HTERT RPE-1 (cell line): Measurements from ENCODE around the gene TSPAN3.

Experiments used
- in situ Hi-C: fragments of 300-500 bp; cut with MboI; formaldehyde crosslinking; loops from 4 replicates; pipeline ENCODE4 v1.14.3; 2020; ENCODE audit warnings: low sequenced_read_pairs

TSPAN3 gene

DNA sequence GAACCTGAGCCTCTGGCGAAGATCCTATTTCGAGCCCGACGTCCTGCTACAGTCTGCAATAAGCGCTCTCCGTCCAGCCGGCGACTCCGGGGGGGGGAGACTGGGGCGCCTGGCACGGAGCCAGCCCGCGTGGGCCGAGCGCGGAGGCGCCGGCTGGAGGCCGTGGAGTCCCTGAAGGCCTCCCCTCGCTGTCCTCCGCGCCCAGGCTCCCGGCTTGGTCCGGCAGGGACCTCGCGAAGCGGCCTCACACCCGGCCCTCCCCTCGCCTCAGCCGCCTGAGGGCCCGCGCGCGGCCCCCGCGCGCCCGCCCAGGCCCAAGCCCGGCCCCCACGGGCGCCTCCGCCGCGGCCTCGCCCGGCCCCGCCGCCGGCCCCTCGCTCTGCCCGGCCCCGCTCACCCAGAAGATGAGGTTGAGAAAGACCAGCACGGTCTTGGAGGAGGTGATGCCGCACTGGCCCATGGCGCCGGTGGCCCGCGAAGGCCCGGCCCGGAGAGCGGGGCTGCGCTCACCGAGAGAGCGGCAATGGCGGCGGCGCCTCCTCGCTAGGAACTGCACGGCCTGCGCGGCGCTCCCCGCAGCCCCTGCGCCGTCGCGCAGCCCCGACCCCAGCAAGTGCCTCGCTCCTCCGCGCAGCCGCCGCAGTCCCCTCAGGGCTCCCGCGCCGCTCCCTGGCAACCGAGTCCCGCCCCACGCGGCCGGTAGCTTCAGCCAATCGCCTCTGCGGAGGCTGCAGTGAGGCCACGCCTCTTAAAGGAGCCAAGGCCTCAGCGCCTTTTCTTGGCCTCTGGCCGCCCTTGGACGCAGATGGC is at the start of gene TSPAN3:
Gene TSPAN3, minus strand, starts transcription at position 615 of the 810 bp plus-strand sequence. Its CDS starts 155 bp downstream, at position 460.
- in situ Hi-C loops, result no loop called here

DNA sequence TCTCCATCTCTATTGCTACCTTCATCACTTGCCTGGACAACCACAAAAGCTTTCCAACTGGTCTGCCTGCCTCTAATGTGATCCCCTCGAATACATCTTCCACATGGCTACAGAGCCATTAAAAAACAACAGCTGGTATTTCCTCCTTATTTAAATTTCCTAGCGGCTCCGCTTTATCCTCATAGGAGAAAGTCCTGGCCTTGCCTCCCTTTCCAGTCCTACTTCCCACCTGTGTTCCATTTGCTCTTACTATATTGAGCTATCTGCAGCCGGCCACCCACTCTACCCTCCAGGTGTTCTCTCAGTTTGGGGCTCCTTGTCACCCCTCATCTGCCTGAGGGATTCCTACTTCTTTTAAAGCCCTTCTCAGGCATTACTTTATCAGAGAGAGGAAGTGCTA is 49.7 kb upstream of the TSPAN3 start:
- in situ Hi-C loops, result no loop called here

DNA sequence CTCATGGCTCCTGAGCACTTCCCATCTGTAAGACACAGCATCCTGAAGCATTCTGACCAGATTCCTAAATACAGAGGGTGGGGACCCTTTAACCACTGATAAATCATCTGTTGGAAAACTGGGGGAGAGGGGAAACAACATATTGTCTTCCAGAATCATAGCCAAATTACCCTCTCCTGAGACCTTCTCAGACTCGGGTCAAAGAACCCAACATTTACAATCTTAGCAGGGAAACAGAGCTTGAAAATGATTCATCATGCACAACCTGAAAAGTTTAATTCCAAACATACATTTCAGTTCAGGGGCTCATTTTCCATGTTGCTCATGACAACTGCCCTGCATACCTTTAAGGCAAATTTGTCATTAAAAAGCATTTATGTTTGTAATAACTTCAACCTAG is 48.5 kb upstream of the TSPAN3 start:
- in situ Hi-C loops, result no loop called here

DNA sequence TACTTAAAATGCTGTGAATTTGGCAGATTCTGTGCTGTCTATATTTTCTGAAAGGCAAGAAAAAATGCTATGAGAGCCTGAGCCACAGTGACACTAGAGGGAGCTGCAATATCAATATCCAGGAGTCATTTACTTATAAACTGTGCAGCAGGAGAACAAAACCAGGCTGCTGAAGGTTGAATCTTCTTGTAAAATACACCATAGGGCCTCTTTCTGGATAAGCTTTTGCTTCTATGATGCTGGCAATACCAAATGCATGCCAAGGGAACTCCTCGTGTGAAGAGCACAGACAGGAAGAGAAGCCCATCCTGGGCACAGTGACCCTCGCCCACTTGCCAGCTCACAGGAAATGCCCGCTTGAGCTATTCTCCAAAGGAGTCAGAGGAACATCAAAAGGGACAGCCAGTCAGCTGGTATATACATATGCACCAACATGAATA is 48.0 kb upstream of the TSPAN3 start:
- in situ Hi-C loops, result no loop called here

DNA sequence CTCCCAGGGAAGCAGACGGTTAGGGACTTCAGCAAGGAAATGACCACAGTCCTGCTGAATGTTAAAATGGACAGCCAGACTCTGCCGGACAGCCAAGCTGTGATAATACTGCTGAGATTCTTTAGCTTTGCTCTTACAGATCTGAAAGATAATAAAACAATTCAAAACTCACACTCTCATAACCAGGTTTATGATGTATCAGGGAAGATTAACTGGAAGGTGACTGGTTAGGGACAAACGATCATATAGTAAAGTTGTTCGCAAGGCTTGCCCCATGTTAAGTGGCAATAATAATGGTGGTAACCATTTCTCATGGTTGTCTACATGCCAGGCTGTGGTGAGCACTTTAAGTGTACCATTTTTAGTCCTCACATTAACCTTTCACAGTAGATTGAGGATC is 44.3 kb upstream of the TSPAN3 start:
- in situ Hi-C loops, result no loop called here

DNA sequence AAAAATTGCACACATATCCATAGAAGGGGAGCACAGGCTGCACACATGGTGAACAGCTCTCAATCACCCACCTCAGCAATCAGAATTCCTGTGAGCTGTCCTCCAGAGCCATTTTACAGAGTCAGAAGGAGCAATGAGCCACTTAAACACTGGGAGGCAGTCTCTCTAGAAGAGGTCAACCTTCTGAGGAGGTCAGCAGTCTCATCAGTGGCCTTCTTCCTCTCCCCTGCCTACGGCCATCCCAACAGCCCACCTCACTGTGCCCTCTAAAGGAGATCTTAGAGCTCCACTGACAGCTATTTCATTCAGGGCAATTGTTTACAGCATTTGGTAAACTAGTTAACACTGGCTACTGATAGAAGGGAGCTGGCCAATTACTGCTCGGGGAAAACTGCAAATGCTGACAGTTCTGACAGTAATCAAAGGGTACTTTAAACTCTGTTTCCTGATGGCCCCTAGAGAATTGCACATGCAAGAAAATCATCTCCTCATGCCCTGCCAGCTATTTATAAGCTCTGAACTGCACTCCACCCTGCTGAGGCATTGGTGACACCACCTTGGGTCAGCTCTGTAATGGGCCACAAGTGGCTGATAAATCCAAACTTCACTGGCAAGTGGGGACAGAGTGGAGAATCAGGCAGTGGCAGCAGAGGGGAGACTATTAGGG is 42.1 kb upstream of the TSPAN3 start:
- in situ Hi-C loops, result no loop called here

DNA sequence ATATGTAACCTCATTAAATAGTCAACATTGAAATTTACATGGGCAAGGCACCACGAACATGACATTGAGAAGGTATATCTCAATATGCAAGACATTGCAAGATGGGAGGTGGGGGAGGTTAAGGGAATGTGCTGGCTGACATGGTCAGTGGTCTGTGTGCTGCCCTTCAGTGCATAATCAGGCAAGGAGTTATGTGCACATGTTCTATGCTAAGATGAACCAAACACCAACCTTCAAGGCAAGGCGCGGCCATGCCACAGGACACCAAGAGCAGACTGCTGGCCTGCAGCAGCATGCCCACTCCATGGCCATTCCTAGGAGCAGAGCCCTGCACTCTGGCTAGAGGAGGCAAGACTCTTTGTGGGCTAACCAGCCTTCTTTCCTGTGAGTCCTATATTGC is 40.9 kb upstream of the TSPAN3 start:
- in situ Hi-C loops, result no loop called here

DNA sequence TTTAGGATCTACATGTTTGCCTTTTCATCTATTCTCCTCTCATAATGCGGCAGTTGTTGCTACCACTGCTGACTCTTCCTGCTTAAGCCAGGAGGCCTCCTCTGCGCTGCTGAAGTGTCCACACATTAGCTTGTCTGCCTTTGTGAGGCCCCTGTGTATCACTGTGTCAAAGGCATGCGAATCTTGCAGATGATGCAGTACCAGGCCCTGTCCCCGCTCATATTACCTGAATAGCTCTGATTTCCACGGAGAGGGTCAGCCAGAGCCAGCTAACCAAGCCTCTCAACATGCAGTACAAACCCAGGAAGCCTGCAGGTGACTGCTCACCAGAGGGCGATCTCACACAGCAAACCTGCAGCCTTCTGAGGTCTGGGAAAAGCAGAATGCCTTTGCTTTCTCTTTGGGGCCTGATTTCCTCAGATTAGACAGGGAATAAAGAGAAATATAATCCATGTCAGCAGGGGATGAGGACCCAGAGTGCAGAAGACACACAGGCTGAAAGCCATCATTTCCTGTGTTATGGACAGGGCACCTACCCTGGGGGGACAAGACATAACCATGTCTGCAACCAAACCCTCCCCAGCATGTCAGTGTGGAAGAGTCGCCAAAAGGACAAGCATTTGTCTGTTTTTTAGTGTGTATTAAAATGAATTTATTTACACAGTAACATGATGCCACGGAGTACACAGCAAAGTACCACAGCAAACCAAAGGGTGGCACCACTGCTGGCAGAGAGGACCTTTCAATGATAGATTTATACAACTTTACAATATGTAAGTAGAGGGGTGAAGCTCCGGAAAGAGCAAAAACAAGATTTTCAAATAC is 36.8 kb upstream of the TSPAN3 start:
- in situ Hi-C loops, result no loop called here

DNA sequence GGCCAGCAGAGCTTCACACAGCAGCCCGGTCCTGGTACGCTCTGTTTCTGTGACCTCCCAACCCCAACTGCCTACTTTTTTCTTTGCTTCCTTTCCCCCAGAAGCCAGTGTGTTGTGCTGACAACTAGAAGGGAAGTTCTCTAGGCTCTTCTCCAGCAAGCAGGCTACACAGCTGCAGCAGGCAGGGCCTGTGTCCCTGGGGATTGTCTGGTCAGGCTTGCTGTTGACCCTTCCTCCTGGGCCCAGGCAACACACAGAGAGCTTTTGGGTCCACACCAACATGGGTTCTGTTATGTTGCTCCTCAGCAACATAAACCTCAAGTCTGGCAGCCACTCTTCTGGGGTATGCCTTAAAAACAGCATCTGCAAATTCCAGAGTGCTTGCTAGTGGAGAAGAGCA is 36.2 kb upstream of the TSPAN3 start:
- in situ Hi-C loops, result no loop called here

DNA sequence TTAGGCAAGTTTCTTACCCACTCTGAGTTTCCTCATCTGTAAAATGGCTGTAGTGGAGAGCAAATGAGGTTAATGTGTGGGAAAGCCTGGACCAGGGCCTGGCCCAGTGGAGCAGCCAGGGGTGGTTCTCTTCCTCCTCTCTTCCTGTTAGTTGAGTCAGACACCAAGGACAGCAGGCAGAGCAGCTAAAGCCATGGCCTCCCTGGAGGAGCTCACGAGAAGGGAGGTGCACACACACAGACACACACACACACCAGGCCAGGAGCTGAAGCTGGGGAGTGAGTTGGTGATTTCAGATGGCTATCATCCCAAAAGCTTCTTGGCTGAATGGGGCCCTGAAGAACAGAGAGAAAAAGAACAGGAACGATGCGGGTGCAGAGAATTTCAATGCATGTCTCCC is 33.2 kb upstream of the TSPAN3 start:
- in situ Hi-C loops, result no loop called here

DNA sequence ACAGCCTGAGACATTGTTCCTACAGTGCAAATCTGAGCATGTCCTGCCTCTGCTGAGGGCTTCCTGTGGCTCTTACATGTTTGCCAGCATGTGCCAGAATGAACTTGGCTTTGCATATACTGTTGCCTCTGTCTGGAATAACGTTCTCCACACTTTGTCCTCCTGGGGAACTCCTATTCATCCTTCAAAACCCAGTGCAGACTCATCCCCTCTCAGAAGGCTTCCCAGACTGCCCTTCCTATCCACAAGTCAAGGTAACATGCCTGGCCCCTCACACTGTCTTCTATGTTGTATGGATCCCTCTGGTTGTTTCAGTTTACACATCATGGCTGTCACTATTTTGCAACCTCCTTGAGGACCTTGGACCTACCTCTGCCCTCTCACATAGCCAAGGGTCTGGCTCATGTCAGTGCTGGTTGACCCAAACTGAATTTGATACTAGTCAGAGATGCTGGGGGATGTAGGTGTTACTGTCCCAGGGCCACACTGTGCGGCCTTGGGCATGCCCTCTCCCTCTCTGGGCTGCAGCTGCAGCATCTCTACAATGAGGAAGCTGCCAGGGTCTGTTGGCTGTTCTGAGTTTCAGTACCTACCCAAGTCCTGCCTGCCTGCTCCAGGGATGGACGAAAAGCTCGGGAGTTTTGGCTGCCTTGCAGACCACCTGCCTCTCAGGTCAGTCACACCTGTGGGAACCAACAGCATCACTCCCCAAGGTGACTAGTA is 29.0 kb upstream of the TSPAN3 start:
- in situ Hi-C loops, result no loop called here

DNA sequence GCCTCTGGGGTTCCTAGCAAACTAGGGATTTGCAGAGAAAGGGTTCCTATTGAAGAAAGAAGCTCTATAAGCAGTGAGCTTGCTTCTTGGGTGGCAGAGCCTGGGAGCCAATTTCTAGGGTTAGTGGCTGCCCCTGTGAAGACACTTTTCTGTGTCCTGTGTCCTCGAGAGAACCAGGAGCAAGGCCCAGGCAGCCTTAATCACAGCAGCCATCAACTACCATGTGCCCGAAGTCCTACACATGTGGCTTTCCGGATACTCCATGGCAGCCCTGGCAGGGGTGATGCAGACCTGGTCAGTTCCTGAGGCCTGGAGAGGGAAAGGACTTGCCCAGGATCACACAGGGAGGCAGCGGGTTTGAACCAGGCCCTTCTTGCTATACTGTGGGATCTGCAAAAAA is 27.7 kb upstream of the TSPAN3 start:
- in situ Hi-C loops, result no loop called here

DNA sequence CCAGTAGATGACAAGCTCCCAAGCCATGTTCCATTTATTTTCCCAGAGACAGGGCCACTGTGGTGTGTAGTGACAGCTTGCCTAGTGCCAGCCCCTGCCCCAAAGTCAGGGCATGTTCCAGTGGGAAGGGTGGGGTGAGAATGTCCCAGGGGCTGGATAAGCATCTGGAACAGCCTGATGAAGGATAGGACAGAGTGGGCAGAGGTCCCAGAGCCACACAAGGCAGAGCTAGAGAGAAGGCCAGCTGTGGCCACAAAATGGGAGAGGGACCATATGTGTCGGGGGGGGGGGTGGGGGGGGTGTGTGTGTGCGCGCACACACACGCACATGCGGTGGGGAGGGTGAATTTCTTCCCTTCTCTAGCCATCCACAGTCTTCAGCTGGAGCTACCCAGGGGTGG is 27.0 kb upstream of the TSPAN3 start:
- in situ Hi-C loops, result no loop called here

DNA sequence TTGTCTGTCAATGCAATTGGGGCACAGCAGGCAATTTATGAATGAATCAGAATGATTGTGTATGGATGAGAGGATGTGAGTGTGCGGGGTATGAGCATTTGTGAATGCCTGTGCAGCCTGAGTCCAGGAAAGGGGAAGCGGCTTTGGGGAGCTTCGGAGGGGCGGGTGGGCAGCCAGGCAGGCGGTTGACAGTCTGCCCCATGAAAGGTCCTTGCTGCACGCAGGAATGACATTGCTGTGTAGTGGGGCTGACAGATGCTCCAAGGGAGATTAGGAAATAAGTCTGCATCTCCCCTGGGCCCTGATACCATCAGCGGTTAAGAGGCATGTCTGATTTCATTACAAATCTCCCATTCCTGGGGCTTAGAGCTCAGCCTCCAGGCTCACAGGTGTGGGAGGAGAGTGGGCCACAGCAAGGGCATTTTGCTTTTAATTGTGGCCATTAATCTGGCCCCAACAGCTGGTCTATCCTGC is 26.4 kb upstream of the TSPAN3 start:
- in situ Hi-C loops, result no loop called here

DNA sequence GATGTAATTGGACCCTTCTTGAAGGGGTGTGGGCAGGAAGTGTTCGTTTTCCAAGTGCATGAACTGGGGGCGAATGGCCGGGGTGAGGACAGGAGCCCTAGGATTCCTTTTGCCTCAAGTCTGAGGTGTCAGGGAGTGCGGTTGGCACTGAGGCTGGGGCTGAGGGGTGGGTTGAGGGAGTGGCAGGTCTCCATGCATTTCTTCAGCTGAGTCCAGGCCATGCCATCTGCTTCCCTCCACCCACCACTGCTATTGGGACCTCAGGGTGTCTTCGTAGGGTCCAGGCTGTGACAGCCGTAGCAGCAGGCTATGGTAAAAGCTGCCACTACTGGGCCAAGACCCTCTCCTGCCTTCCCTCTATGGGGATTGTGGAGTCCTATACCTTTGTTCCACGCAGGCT is 25.6 kb upstream of the TSPAN3 start:
- in situ Hi-C loops, result no loop called here

DNA sequence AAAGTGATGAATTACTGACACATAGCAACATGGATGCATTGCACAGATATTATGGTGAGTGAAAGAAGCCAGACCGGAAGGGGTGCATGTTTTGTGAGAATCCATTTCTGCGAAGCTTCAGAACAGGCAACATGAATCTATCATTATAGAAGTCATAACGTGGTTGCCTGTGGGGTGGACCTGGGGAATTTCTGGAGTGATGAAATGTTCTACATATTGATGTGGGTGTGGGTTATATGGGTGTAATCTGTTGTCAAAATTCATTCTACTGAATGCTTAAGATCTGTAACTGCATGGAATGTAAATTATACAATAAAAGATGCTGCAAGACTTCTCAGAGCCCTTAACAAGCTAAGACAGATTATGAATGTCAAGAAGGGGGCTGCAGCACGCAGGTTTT is 25.2 kb upstream of the TSPAN3 start:
- in situ Hi-C loops, result no loop called here

DNA sequence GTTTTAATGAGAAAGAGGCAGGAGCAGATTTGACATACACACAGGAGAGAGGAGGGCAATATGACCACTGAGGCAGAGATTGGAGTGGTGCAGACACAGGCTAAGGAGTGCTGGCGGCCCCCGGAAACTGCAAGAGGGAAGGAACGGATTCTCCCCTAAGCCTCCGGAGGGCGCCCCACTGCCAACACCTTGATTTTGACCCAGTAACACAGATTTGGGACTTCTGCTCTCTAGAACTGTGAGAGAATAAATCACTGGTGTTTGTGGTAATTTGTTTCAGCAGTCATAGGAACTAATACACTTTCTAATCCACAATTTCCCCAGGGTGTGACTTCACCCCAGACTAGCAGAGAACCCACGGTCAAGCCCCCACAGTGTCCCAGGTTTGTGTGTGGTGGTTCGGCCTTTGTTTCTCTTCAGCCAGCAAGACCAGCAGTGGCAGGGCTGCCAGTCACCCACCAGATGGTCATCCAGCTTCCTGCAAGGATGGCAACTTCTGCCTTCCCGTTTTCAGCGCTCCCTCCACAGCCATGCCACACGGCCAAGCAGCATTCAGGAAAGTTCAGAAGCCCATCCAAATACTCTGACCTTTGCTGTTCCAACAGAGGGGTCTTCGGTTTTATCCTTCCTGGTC is 23.6 kb upstream of the TSPAN3 start:
- in situ Hi-C loops, result no loop called here

DNA sequence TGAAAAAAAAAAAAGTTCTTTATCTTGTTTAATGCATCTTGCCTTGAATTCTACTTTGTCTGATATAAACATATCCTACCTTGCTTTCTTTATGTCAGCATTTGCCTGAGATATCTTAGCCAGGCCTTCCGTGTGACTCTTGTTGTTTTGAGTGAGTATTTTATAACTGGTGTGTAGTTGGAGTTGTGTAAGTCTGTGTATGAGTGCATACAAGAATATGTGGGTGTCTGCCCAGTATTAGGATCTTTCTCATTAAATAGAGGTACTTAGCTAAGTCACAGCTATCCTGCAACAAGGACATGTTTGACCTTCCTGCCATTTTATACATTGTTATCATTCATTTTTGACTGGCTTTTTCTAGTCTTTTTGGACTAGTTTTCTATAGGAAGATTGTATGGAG is 22.5 kb upstream of the TSPAN3 start:
- in situ Hi-C loops, result no loop called here

DNA sequence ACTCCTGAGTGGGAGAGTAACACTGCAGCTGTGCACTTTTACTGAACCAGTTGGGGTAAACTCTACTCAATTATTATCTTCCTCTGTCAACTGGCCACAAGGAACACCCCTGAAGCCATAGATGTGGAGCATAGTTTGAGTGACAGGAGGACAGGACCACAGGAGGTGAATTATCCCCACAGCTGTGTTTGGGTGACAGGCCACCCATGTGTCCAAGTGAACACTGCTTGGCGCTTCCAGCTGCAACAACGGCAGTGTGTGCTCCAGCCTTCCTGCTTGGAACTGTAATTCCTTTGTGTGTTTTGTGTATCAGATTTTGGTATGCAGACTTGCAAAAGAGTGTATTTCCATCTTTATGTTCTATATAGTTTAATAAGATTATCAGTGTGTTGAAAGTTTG is 20.2 kb upstream of the TSPAN3 start:
- in situ Hi-C loops, result no loop called here

DNA sequence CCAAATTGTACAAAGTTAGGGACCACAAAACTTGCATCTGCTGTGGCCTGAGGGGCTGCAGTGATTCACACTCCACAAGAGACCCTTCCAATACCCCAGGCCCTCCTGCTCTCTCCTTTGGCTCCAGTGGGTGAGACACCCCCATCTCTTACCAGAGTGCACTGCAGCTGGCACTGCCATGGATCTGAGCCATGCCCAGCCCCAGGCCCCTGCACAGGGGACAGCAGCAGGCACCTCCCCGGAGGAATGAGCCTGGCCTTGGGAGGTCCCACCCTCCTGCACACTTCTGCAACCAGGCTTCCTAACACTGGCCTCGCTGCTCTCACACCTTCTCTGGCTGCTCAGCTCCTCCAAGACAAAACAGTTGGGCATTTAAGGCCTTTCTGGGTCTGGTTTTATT is 16.3 kb upstream of the TSPAN3 start:
- in situ Hi-C loops, result no loop called here
